Measurements from ENCODE around the gene DCLRE1B. TPM values are rescaled to one million over a fixed set of nuclear protein-coding genes. Genes with fewer than 3 reads are reported as not detected.

The DCLRE1B gene
- polyA plus RNA-seq, 1 experiment: 2.7 TPM

GRCh38 chr1:113886417-113887401 is 18.4 kb upstream of the DCLRE1B start:
- POLR2A ChIA-PET: no interaction called here
- no peak for DNase-seq (ENCODE audit: low read depth, low spot score)
- H3K27me3 ChIP-seq (ENCODE audit: control insufficient read depth, insufficient read depth, low read length): no peaks in the 10 kb centered on the region
- H3K9me3 ChIP-seq (ENCODE audit: control insufficient read depth, insufficient read depth, low read length): no peaks in the 10 kb centered on the region
- H3K27ac ChIP-seq (ENCODE audit: low read depth, low read length): no peak overlapping the region
- H3K4me3 ChIP-seq (ENCODE audit: low read depth, low read length): no peak overlapping the region
- no peak for TF ChIP-seq CTCF (IDR thresholded peaks at IDR 0.05; ENCODE audit: low read depth, low read length)
- CTCF ChIA-PET: interaction anchor here (1.2 kb wide), 1 partner anchor 18 kb away, joined by 4 read pairs; the partner anchor contains the start of genes AP4B1 and DCLRE1B

GRCh38 chr1:113887402-113888175 is 17.5 kb upstream of the DCLRE1B start, which contains the start of gene BCL2L15:
BCL2L15 (minus strand) TSS chr1:113887581; CDS start chr1:113887375, 206 bp downstream.
- Histone ChIP-seq H3K4me3 (ENCODE audit: low read depth, low read length) (no peak within 1 kb of the TSS), H3K27me3 (ENCODE audit: control insufficient read depth, insufficient read depth, low read length) (no peaks in the 10 kb centered on the region), H3K9me3 (ENCODE audit: control insufficient read depth, insufficient read depth, low read length) (no peaks in the 10 kb centered on the region), H3K27ac (ENCODE audit: low read depth, low read length) (no peak within 1 kb of the TSS)
- ChIA-PET POLR2A (no interaction called here), CTCF (no interaction called here)
- no peak for TF ChIP-seq CTCF (IDR thresholded peaks at IDR 0.05; ENCODE audit: low read depth, low read length)
- DNase-seq (ENCODE audit: low read depth, low spot score): no peak

- TF ChIP-seq CTCF (IDR thresholded peaks at IDR 0.05; ENCODE audit: low read depth, low read length): no peak
- no peaks in the 10 kb centered on the region for H3K27me3 ChIP-seq (ENCODE audit: control insufficient read depth, insufficient read depth, low read length)
- no peak overlapping the region for H3K4me3 ChIP-seq (ENCODE audit: low read depth, low read length)
- ChIA-PET POLR2A (no interaction called here), CTCF (no interaction called here)
- H3K9me3 ChIP-seq (ENCODE audit: control insufficient read depth, insufficient read depth, low read length): no peaks in the 10 kb centered on the region
- DNase-seq (ENCODE audit: low read depth, low spot score): no peak
- H3K27ac ChIP-seq (ENCODE audit: low read depth, low read length): no peak overlapping the region
Measured at GRCh38 chr1:113890816-113891215, 14.3 kb upstream of the DCLRE1B start.

GRCh38 chr1:113891631-113892220 is 13.4 kb upstream of the DCLRE1B start:
- DNase-seq (ENCODE audit: low read depth, low spot score): no peak
- CTCF ChIA-PET: interaction anchor here (0.7 kb wide), 2 partner anchors 590 to 957 kb away, joined by 4 to 7 read pairs; no protein-coding TSS in a partner anchor
- Histone ChIP-seq H3K27ac (ENCODE audit: low read depth, low read length) (no peak overlapping the region), H3K9me3 (ENCODE audit: control insufficient read depth, insufficient read depth, low read length) (no peaks in the 10 kb centered on the region), H3K4me3 (ENCODE audit: low read depth, low read length) (no peak overlapping the region), H3K27me3 (ENCODE audit: control insufficient read depth, insufficient read depth, low read length) (no peaks in the 10 kb centered on the region)
- POLR2A ChIA-PET: no interaction called here
- no peak for TF ChIP-seq CTCF (IDR thresholded peaks at IDR 0.05; ENCODE audit: low read depth, low read length)
